GM23338 (cell line): ENCODE measurements around the gene FAM131A.

Experiments used
- CTCF ChIP-seq, 2 experiments: fragments of 200-600 bp in 1 of 2; sonication (generic) in 1 of 2; conservative IDR thresholded peaks; 2 replicates each; pipeline versions ENCODE4 v1.5.1 to v1.6.1; 2016 to 2017; ENCODE audit warnings: antibody characterized with exemption in 2 of 2, low read depth in 2 of 2, mild to moderate bottlenecking in 2 of 2, moderate library complexity in 1 of 2
- EZH2 ChIP-seq: fragments of 200-600 bp; sonication (generic); IDR thresholded peaks from one replicate; pipeline ENCODE4 v1.8.0; 2017; ENCODE audit warnings: antibody characterized with exemption, mild to moderate bottlenecking, low read depth; ENCODE audit not compliant: unreplicated experiment
- JUNB ChIP-seq: IDR thresholded peaks from one replicate; pipeline ENCODE4 v1.6.1; 2016; ENCODE audit warnings: antibody characterized with exemption; ENCODE audit not compliant: unreplicated experiment
- POLR2AphosphoS5 ChIP-seq: IDR thresholded peaks from 2 replicates; pipeline ENCODE4 v1.6.1; 2016; ENCODE audit warnings: antibody characterized with exemption, low read depth
- REST ChIP-seq: IDR thresholded peaks from one replicate; pipeline ENCODE4 v1.6.1; 2018; ENCODE audit warnings: antibody characterized with exemption; ENCODE audit not compliant: unreplicated experiment

- no peak for TF ChIP-seq CTCF (conservative IDR thresholded peaks at IDR 0.05; ENCODE audit: low read depth in 2 of 2)
- TF ChIP-seq POLR2AphosphoS5, result no peak
- no peak for TF ChIP-seq JUNB
- TF ChIP-seq EZH2, result no peak
- no peak for TF ChIP-seq REST
These were observed 31.3 kb downstream of the FAM131A start for GRCh38 chr3:184368586-184369183.
